Right ventricle myocardium superior (tissue), 1 donor: ENCODE results near the gene UNC79. TPM values are rescaled to one million over a fixed set of nuclear protein-coding genes. Genes with fewer than 3 reads are reported as not detected.

Experiments used
- ATAC-seq: fragments of 200-7000 bp; cut with Tn5 transposase; one replicate; pipeline ENCODE4 v1.9.1; 2020; ENCODE audit warnings: mild to moderate bottlenecking; ENCODE audit not compliant: poor library complexity
- DNase-seq: peaks from one replicate; pipeline ENCODE4 v3.0.0-alpha.2; 2020
- intact Hi-C: fragments of 100-400 bp; cut with DNase I; formaldehyde crosslinking; loops from one replicate; pipeline ENCODE4 v1.11.2; 2022
- total RNA-seq: library from RNA; stranded (reverse); fragmentation: NEBNext Ultra II Directional; extraction: Animal tissue kit (Norgen Biotek cat#: 25700); gene quantifications from one replicate; pipeline ENCODE4 v1.2.1, GENCODE V29; 2021
- donor health status: DM: no; HTN: yes; CAD: no; lungs with severe emphysema.

UNC79 gene
- total RNA-seq, 1 donor from 2014 or later = 0.22 TPM

GRCh38 chr14:93536945-93537344 is 106.2 kb downstream of the UNC79 start:
- intact Hi-C loops = no loop called here

GRCh38 chr14:93537951-93538350 is 107.2 kb downstream of the UNC79 start:
- intact Hi-C loops = no loop called here
- no peak for ATAC-seq
- DNase-seq = no peak

More at GRCh38 chr14:93536945-93537344, 106.2 kb downstream of the UNC79 start:
- no peak for ATAC-seq
- no peak for DNase-seq

- intact Hi-C loops = no loop called here
- DNase-seq (no peak), ATAC-seq (no peak)
Observed at GRCh38 chr14:93538413-93538812, 107.7 kb downstream of the UNC79 start.

- no peak for ATAC-seq
Observed at GRCh38 chr14:93540235-93540634, 109.5 kb downstream of the UNC79 start.

GRCh38 chr14:93543766-93544165 is 113.0 kb downstream of the UNC79 start:
- DNase-seq = no peak
- intact Hi-C loops = no loop called here

More at GRCh38 chr14:93540235-93540634, 109.5 kb downstream of the UNC79 start:
- no peak for DNase-seq
- intact Hi-C loops = no loop called here

GRCh38 chr14:93544212-93544611 is 113.5 kb downstream of the UNC79 start:
- DNase-seq = no peak
- no peak for ATAC-seq
- intact Hi-C loops = no loop called here

More at GRCh38 chr14:93543766-93544165, 113.0 kb downstream of the UNC79 start:
- no peak for ATAC-seq

- intact Hi-C loops = no loop called here
- DNase-seq (no peak), ATAC-seq (no peak)
Observed at GRCh38 chr14:93546642-93547041, 115.9 kb downstream of the UNC79 start.

GRCh38 chr14:93548102-93548843 is 117.5 kb downstream of the UNC79 start:
- ATAC-seq (no peak), DNase-seq (no peak)
- intact Hi-C loops = no loop called here

- intact Hi-C loops = no loop called here
- DNase-seq = no peak
- no peak for ATAC-seq
Observed at GRCh38 chr14:93549595-93549994, 118.9 kb downstream of the UNC79 start.

- DNase-seq (no peak), ATAC-seq (no peak)
- intact Hi-C loops = no loop called here
Observed at GRCh38 chr14:93564918-93565317, 134.2 kb downstream of the UNC79 start.

GRCh38 chr14:93566065-93566693 is 135.4 kb downstream of the UNC79 start:
- ATAC-seq = no peak
- intact Hi-C loops = no loop called here
- no peak for DNase-seq

GRCh38 chr14:93571275-93571674 is 140.5 kb downstream of the UNC79 start:
- DNase-seq (no peak), ATAC-seq (no peak)
- intact Hi-C loops = no loop called here

GRCh38 chr14:93579178-93579577 is 148.4 kb downstream of the UNC79 start:
- DNase-seq (no peak), ATAC-seq (no peak)
- intact Hi-C loops = no loop called here

GRCh38 chr14:93582516-93582915 is 151.8 kb downstream of the UNC79 start:
- peak; percentile 90 for ATAC-seq
- intact Hi-C loops = no loop called here

GRCh38 chr14:93587330-93587729 is 156.6 kb downstream of the UNC79 start:
- no peak for ATAC-seq
- intact Hi-C loops = no loop called here

More at GRCh38 chr14:93582516-93582915, 151.8 kb downstream of the UNC79 start:
- DNase-seq = no peak

GRCh38 chr14:93591506-93591905 is 160.8 kb downstream of the UNC79 start:
- no peak for DNase-seq
- no peak for ATAC-seq
- intact Hi-C loops = no loop called here

More at GRCh38 chr14:93587330-93587729, 156.6 kb downstream of the UNC79 start:
- DNase-seq = no peak

- DNase-seq (no peak), ATAC-seq (no peak)
- intact Hi-C loops = no loop called here
Observed at GRCh38 chr14:93592786-93593185, 162.0 kb downstream of the UNC79 start.

GRCh38 chr14:93606091-93606490 is 175.4 kb downstream of the UNC79 start:
- ATAC-seq (no peak), DNase-seq (no peak)
- intact Hi-C loops = no loop called here

GRCh38 chr14:93619176-93619793 is 188.5 kb downstream of the UNC79 start:
- DNase-seq (no peak), ATAC-seq (peak; percentile 62)
- intact Hi-C loops = no loop called here

GRCh38 chr14:93628048-93628447 is 197.3 kb downstream of the UNC79 start:
- intact Hi-C loops = no loop called here
- ATAC-seq (no peak), DNase-seq (no peak)
